ENCODE results near the gene HNMT.
"Not testable (repeated sequence)": the region's sequence is repeated elsewhere in the genome, so short reads cannot be mapped to it uniquely, and the experiment has no call there.

HNMT gene

GRCh38 chr2:137992039-137992646 is 27.9 kb downstream of the HNMT start:
- H3K27me3 ChIP-seq (ENCODE audit: insufficient read depth, poor library complexity, severe bottlenecking), result peaks cover 2% of the 10 kb centered on the region
- no peak overlapping the region for H3K4me3 ChIP-seq (replicated peaks; ENCODE audit: insufficient read depth, low read length)
- no peak overlapping the region for H3K27ac ChIP-seq (replicated peaks)
- DNase-seq (ENCODE audit: low read depth in 1 of 2, low spot score in 1 of 2), result no peak
- TF ChIP-seq GABPA (IDR thresholded peaks at IDR 0.05; ENCODE audit: low read depth) (no peak), REST (IDR thresholded peaks at IDR 0.05; ENCODE audit: insufficient replicate concordance, low read depth) (no peak), SPI1 (IDR thresholded peaks at IDR 0.05; ENCODE audit: borderline replicate concordance, low read depth) (no peak), POLR2AphosphoS5 (IDR thresholded peaks at IDR 0.05; ENCODE audit: low read depth) (no peak), CTCF (IDR thresholded peaks at IDR 0.05; ENCODE audit: insufficient read depth, low read length) (no peak)

- not testable (repeated sequence) for H3K27me3 ChIP-seq (ENCODE audit: insufficient read depth, poor library complexity, severe bottlenecking)
These were observed 29.6 kb downstream of the HNMT start for GRCh38 chr2:137993715-137994476.

GRCh38 chr2:137995368-137995767 is 31.1 kb downstream of the HNMT start:
- not testable (repeated sequence) for H3K27me3 ChIP-seq (ENCODE audit: insufficient read depth, poor library complexity, severe bottlenecking); H3K27ac ChIP-seq (replicated peaks); DNase-seq (ENCODE audit: low read depth in 1 of 2, low spot score in 1 of 2); H3K4me3 ChIP-seq (replicated peaks; ENCODE audit: insufficient read depth, low read length)

More at GRCh38 chr2:137993715-137994476, 29.6 kb downstream of the HNMT start:
- H3K4me3 ChIP-seq (replicated peaks; ENCODE audit: insufficient read depth, low read length); H3K27ac ChIP-seq (replicated peaks); DNase-seq (ENCODE audit: low read depth in 1 of 2, low spot score in 1 of 2): not testable (repeated sequence)

GRCh38 chr2:137996158-137996557 is 31.9 kb downstream of the HNMT start:
- H3K27ac ChIP-seq (replicated peaks); H3K4me3 ChIP-seq (replicated peaks; ENCODE audit: insufficient read depth, low read length); H3K27me3 ChIP-seq (ENCODE audit: insufficient read depth, poor library complexity, severe bottlenecking); DNase-seq (ENCODE audit: low read depth in 1 of 2, low spot score in 1 of 2): not testable (repeated sequence)

- H3K27ac ChIP-seq (replicated peaks), result no peak overlapping the region
- H3K4me3 ChIP-seq (replicated peaks; ENCODE audit: insufficient read depth, low read length), result no peak overlapping the region
- H3K27me3 ChIP-seq (ENCODE audit: insufficient read depth, poor library complexity, severe bottlenecking), result peaks cover 2% of the 10 kb centered on the region
- no peak for DNase-seq (ENCODE audit: low read depth in 1 of 2, low spot score in 1 of 2)
- TF ChIP-seq SPI1 (IDR thresholded peaks at IDR 0.05; ENCODE audit: borderline replicate concordance, low read depth) (no peak), POLR2AphosphoS5 (IDR thresholded peaks at IDR 0.05; ENCODE audit: low read depth) (no peak), CTCF (IDR thresholded peaks at IDR 0.05; ENCODE audit: insufficient read depth, low read length) (no peak), GABPA (IDR thresholded peaks at IDR 0.05; ENCODE audit: low read depth) (no peak), REST (IDR thresholded peaks at IDR 0.05; ENCODE audit: insufficient replicate concordance, low read depth) (no peak)
These were observed 33.5 kb downstream of the HNMT start for GRCh38 chr2:137997733-137998132.

Measured in HL-60 (cell line).